ENCODE data around the gene CDR2.
"Not testable (repeated sequence)": the region's sequence is repeated elsewhere in the genome, so short reads cannot be mapped to it uniquely, and the experiment has no call there.

Gene CDR2

GRCh38 chr16:22375963-22376640 lies 1.7 kb upstream of the CDR2 start:
- no peak for DNase-seq (ENCODE audit: low read depth)

GRCh38 chr16:22375117-22375962 lies 921 bp upstream of the CDR2 start:
- DNase-seq (ENCODE audit: low read depth): no peak

- peak; percentile 13 for DNase-seq (ENCODE audit: low read depth)
Observed at GRCh38 chr16:22373662-22374310, 633 bp downstream of the CDR2 start.

- DNase-seq (ENCODE audit: low read depth): no peak
Observed at GRCh38 chr16:22372882-22373661, 1.3 kb downstream of the CDR2 start.

GRCh38 chr16:22370038-22370820 lies 4.2 kb downstream of the CDR2 start:
- no peak for DNase-seq (ENCODE audit: low read depth)

- DNase-seq (ENCODE audit: low read depth): no peak
Observed at GRCh38 chr16:22369221-22369811, 5.1 kb downstream of the CDR2 start.

- DNase-seq (ENCODE audit: low read depth): not testable (repeated sequence)
Observed at GRCh38 chr16:22368200-22368826, 6.1 kb downstream of the CDR2 start.

- DNase-seq (ENCODE audit: low read depth): no peak
Observed at GRCh38 chr16:22366889-22367288, 7.5 kb downstream of the CDR2 start.

GRCh38 chr16:22366371-22366770 lies 8.0 kb downstream of the CDR2 start:
- no peak for DNase-seq (ENCODE audit: low read depth)

GRCh38 chr16:22364241-22364640 lies 10.2 kb downstream of the CDR2 start:
- DNase-seq (ENCODE audit: low read depth): no peak

- DNase-seq (ENCODE audit: low read depth): no peak
Observed at GRCh38 chr16:22360963-22361659, 13.3 kb downstream of the CDR2 start.

- DNase-seq (ENCODE audit: low read depth): no peak
Observed at GRCh38 chr16:22359679-22360078, 14.7 kb downstream of the CDR2 start.

GRCh38 chr16:22358000-22358399 lies 16.4 kb downstream of the CDR2 start:
- DNase-seq (ENCODE audit: low read depth): no peak

GRCh38 chr16:22357635-22357971 lies 16.8 kb downstream of the CDR2 start:
- DNase-seq (ENCODE audit: low read depth): no peak

GRCh38 chr16:22356930-22357634 lies 17.3 kb downstream of the CDR2 start:
- no peak for DNase-seq (ENCODE audit: low read depth)

- no peak for DNase-seq (ENCODE audit: low read depth)
Observed at GRCh38 chr16:22355487-22355908, 18.9 kb downstream of the CDR2 start.

- DNase-seq (ENCODE audit: low read depth): no peak
Observed at GRCh38 chr16:22353933-22354541, 20.4 kb downstream of the CDR2 start.

GRCh38 chr16:22353191-22353919 lies 21.1 kb downstream of the CDR2 start:
- DNase-seq (ENCODE audit: low read depth): no peak
